A204.1 (cell line): ENCODE measurements around the gene FOLH1.
"Not testable (repeated sequence)": the region's sequence is repeated elsewhere in the genome, so short reads cannot be mapped to it uniquely, and the experiment has no call there.

ENCODE experiments used
- FAIRE-seq: peaks from 2 replicates; lab custom pipeline; 2012; peaks lifted over from hg19 to GRCh38; lab: Jason Lieb, UNC

The FOLH1 gene

DNA sequence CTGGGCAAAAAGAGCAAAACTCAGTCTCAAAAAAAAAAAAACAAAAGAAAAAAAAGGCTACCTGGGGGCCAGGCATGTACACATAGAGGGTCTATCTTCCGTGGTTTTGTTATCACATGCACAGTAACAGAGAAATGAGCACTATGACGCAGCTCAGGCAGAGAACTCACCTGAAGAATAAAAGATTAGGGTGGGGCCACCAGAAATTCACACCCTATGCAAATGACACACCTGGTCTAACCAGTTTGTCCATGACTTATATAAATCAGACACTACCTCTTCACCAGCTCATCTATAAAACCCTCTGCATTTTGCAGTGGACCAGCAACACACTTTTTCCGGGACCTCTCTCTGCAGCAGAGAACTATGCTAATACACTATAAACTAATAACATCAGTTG lies 30.5 kb downstream of the FOLH1 start:
- FAIRE-seq, result not testable (repeated sequence)

DNA sequence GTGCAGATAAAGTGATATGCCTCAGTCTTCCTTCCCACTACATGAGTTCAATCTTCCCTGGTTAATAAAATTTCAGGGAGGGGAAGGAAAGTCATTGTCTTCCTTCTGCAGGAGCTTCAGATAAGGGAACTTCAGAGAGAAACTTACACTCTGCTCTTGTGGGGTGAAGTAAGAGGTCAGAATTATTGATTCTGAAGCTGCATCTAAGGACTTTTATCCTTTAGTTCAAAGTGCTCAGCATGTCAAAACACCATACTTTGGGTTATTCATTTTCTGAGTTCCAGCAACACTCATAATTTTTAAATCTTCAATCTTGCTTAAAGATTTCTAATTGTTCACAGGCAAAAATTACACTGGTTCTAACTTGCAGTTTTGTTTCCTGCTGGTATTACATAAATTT lies 33.0 kb downstream of the FOLH1 start:
- not testable (repeated sequence) for FAIRE-seq

DNA sequence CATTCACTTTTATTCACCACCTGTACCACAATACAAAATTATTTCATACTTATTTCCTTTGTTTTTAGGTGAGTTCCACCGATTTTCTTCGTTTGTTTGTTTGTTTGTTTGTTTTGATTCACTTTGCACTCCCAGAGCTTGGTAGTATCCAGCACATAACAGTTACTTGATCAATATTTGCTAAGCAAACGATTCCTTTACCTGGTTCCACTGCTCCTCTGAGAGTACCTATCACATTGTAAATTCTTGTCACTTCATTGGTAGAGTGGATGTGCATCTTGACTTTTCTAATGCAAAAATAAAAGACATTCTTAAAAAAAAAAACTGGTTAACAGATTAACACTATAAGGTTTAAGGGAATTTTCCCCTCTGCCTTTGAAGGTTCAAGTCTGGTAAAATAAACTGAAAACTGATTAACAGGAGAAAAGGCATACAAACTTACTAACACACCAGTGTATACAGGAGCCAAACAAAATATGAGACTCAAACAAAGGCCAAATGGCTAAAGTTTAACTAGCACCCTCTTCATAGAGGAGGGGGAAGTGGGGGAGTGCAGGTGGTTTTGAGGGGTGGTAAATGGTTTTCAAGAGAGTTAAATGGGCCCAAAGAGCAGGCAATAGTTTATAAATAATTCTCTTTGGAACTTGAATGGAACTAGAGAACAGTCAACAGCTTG lies 33.6 kb downstream of the FOLH1 start:
- FAIRE-seq, result not testable (repeated sequence)

DNA sequence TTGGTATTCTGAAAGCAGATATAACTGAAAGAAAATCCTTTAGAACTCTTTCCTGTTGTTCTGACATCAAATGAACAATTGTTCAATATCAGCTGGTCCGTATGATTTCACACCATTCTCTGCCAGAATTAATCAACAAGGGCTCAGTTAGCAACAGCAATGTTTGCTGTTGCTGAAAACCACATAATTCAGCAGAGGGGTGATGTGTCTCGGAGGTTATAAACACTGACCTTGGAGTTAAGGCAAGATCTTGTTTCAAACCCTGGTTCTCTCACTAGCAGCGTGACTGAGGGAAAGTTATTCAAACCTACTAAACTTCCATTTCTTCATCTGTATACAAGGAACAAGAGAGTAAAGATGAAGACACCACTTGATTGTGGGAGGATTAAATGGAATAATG lies 36.8 kb downstream of the FOLH1 start:
- FAIRE-seq, result not testable (repeated sequence)

DNA sequence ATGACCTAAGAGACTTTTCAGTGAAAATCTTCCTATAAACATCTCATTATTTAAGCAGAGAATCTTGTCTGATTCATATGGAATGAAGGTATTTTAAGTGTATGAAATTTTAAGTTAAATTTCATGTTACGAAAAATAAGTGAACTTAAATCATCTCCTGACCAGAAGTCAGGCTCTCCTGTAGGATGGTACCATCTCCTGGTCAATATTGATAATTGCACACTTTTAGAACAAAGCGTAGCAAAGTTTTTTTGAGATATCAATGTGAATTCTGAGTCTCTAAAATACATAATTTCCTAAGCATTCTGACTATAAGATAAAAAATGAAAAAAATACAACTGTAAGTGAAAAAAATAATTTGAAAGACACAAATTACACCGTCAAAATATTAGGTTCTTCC lies 38.8 kb downstream of the FOLH1 start:
- peak; percentile 98 for FAIRE-seq

DNA sequence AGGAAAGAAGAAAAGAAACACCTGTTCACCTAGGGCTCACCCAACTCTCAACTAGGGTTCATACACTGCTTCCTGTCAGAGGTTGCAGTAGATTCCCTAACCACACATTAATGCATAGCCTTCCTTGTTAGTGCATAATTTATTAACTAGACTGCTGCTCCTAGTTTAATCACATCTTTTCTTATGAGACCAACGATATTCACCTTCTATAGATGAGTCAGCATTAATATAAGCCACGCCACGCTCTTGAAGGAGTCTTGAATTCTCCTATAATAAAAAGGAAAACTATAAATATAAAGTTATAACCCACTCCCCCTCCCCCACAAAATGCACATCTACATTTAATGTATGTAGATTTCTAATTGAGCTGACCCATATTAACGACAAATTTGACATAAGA lies 39.4 kb downstream of the FOLH1 start:
- not testable (repeated sequence) for FAIRE-seq

DNA sequence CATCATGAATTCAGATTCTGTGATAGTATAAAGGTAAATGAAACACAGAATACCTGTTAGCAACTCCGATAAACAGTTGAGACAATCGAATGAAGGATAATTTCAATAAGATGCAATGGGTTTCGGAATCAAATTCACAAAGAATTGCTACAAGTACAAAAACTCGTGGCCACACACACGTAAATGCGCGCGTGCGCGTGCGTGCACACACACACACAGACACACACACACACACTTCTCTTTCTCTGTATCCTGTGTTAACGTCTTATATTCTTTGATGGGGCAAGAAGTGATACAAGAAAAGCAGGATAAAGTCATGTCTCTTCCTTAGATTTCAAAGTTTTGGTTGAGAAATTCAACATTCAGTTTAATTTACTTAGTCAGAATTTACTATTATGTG lies 57.2 kb downstream of the FOLH1 start:
- no peak for FAIRE-seq

DNA sequence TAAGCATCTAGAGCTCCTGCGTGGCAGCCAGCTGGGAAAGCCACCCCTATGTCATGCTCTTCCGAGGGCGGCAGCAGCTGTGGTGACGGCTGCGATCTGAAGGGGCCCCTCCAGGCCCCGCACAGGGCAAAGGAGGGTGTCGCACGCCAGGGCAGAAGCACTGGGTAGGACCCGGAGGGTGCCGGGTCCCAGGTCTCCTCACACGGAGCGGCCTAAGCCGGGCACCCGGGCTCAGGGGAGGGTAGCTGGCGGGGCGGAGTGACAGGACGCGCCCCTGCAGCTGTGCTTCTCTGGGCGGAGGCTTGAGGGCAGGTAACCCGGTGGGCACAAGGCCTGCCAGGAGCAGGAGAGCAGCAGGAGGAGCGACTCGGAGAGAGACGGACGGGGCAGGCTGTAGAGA lies 106.0 kb downstream of the FOLH1 start:
- FAIRE-seq, result not testable (repeated sequence)
